GM23338 (cell line): ENCODE measurements around the gene CYP4F8. TPM values are rescaled to one million over a fixed set of nuclear protein-coding genes. Genes with fewer than 3 reads are reported as not detected.

ENCODE experiments used
- ATAC-seq: fragments of 200-7000 bp; cut with Tn5 transposase; 3 replicates; pipeline ENCODE4 v1.9.1; 2020
- DNase-seq: peaks from one replicate; pipeline ENCODE4 v3.0.0-alpha.2; 2015; ENCODE audit warnings: low spot score
- H2AFZ ChIP-seq: fragments of 200-600 bp; sonication (generic); 2 replicates; pipeline ENCODE4 v1.8.0; 2016; ENCODE audit warnings: antibody characterized with exemption, mild to moderate bottlenecking, moderate library complexity
- H3F3A ChIP-seq: fragments of 200-600 bp; sonication (generic); replicated peaks from 2 replicates; pipeline ENCODE4 v1.8.0; 2017; ENCODE audit warnings: antibody characterized with exemption, mixed run types, low read depth
- H3K27ac ChIP-seq: fragments of 200-600 bp; sonication (generic); 2 replicates; pipeline ENCODE4 v1.6.1; 2016; ENCODE audit warnings: low read depth
- H3K27me3 ChIP-seq: fragments of 200-600 bp; sonication (generic); 2 replicates; pipeline ENCODE4 v1.8.0; 2016; ENCODE audit warnings: mild to moderate bottlenecking, mixed run types, moderate library complexity; ENCODE audit not compliant: insufficient read depth
- H3K36me3 ChIP-seq: fragments of 200-600 bp; sonication (generic); 2 replicates; pipeline ENCODE4 v1.8.0; 2016; ENCODE audit warnings: mild to moderate bottlenecking; ENCODE audit not compliant: insufficient read depth
- H3K4me1 ChIP-seq: fragments of 200-600 bp; sonication (generic); 2 replicates; pipeline ENCODE4 v1.8.0; 2016; ENCODE audit warnings: mild to moderate bottlenecking, moderate library complexity; ENCODE audit not compliant: insufficient read depth
- H3K4me2 ChIP-seq: fragments of 200-600 bp; sonication (generic); 2 replicates; pipeline ENCODE4 v1.7.1; 2017; ENCODE audit warnings: mixed run types
- H3K4me3 ChIP-seq: fragments of 200-600 bp; sonication (generic); 2 replicates; pipeline ENCODE4 v1.6.1; 2016; ENCODE audit warnings: mixed run types
- H3K79me2 ChIP-seq: fragments of 200-600 bp; sonication (generic); replicated peaks from 2 replicates; pipeline ENCODE4 v1.8.0; 2017; ENCODE audit warnings: mild to moderate bottlenecking; ENCODE audit not compliant: insufficient read depth
- H3K9me2 ChIP-seq: fragments of 200-600 bp; sonication (generic); 2 replicates; pipeline ENCODE4 v1.8.0; 2017; ENCODE audit not compliant: insufficient read depth
- H4K20me1 ChIP-seq: fragments of 200-600 bp; sonication (generic); replicated peaks from 2 replicates; pipeline ENCODE4 v1.8.0; 2017; ENCODE audit warnings: mild to moderate bottlenecking; ENCODE audit not compliant: insufficient read depth
- H3K27ac Mint-ChIP-seq: 2 replicates; pipeline ENCODE4 v1.8.0; 2020; ENCODE audit warnings: inconsistent platforms, mild to moderate bottlenecking, moderate library complexity, mixed read lengths
- H3K27me3 Mint-ChIP-seq: 3 replicates; pipeline ENCODE4 v1.8.0; 2022; ENCODE audit warnings: low read depth, mild to moderate bottlenecking, moderate library complexity, mixed read lengths, inconsistent platforms; ENCODE audit not compliant: insufficient read depth, poor library complexity
- H3K36me3 Mint-ChIP-seq: 3 replicates; pipeline ENCODE4 v1.8.0; 2021; ENCODE audit warnings: low read depth, mild to moderate bottlenecking, inconsistent platforms, moderate library complexity, mixed read lengths
- H3K4me1 Mint-ChIP-seq: 3 replicates; pipeline ENCODE4 v1.8.0; 2020; ENCODE audit warnings: mild to moderate bottlenecking, inconsistent platforms, mixed read lengths
- H3K4me3 Mint-ChIP-seq: 3 replicates; pipeline ENCODE4 v1.8.0; 2021; ENCODE audit warnings: moderate library complexity, mild to moderate bottlenecking, inconsistent platforms, mixed read lengths
- H3K9me3 Mint-ChIP-seq: 3 replicates; pipeline ENCODE4 v1.8.0; 2020; ENCODE audit warnings: moderate library complexity, mild to moderate bottlenecking, inconsistent platforms, mixed read lengths
- CREB1 ChIP-seq: fragments of 250-450 bp; sonication (Bioruptor Pico); IDR thresholded peaks from 2 replicates; pipeline ENCODE4 v1.5.0; 2020; ENCODE audit warnings: low read depth, mild to moderate bottlenecking, moderate library complexity
- CTCF ChIP-seq, 2 experiments: fragments of 200-600 bp in 1 of 2; sonication (generic) in 1 of 2; conservative IDR thresholded peaks; 2 replicates each; pipeline versions ENCODE4 v1.5.1 to v1.6.1; 2016 to 2017; ENCODE audit warnings: antibody characterized with exemption in 2 of 2, low read depth in 2 of 2, mild to moderate bottlenecking in 2 of 2, moderate library complexity in 1 of 2
- ETS1 ChIP-seq: IDR thresholded peaks from 2 replicates; pipeline ENCODE4 v1.6.1; 2016; ENCODE audit warnings: antibody characterized with exemption
- EZH2 ChIP-seq: fragments of 200-600 bp; sonication (generic); IDR thresholded peaks from one replicate; pipeline ENCODE4 v1.8.0; 2017; ENCODE audit warnings: antibody characterized with exemption, mild to moderate bottlenecking, low read depth; ENCODE audit not compliant: unreplicated experiment
- JUNB ChIP-seq: IDR thresholded peaks from one replicate; pipeline ENCODE4 v1.6.1; 2016; ENCODE audit warnings: antibody characterized with exemption; ENCODE audit not compliant: unreplicated experiment
- NANOG ChIP-seq: IDR thresholded peaks from 2 replicates; pipeline ENCODE4 v1.6.1; 2016; ENCODE audit warnings: antibody characterized with exemption, borderline replicate concordance
- POLR2AphosphoS5 ChIP-seq: IDR thresholded peaks from 2 replicates; pipeline ENCODE4 v1.6.1; 2016; ENCODE audit warnings: antibody characterized with exemption, low read depth
- REST ChIP-seq: IDR thresholded peaks from one replicate; pipeline ENCODE4 v1.6.1; 2018; ENCODE audit warnings: antibody characterized with exemption; ENCODE audit not compliant: unreplicated experiment
- STAT1 ChIP-seq: IDR thresholded peaks from one replicate; pipeline ENCODE4 v1.6.1; 2016; ENCODE audit warnings: antibody characterized with exemption; ENCODE audit not compliant: unreplicated experiment
- ZNF331 ChIP-seq: fragments of 250-450 bp; sonication (Bioruptor Pico); IDR thresholded peaks from 2 replicates; pipeline ENCODE4 v1.5.0; 2020; ENCODE audit warnings: low read depth, mild to moderate bottlenecking, moderate library complexity
- polyA plus RNA-seq: library from polyadenylated mRNA; unstranded; fragments of >200 nt; fragmentation: Nextera tagmentation; extraction: Ambion mirVana; gene quantifications from 2 replicates; pipeline ENCODE4 v1.2.1, GENCODE V29; 2016
- total RNA-seq: library from RNA; depleted of rRNA; stranded (reverse); fragments of >200 nt; shearing (Covaris generic); gene quantifications from 2 replicates; pipeline ENCODE4 v1.2.3, GENCODE V29; 2014
- TF ChIP-seq, protein P1 (sequence below): fragments of 250-450 bp; sonication (Bioruptor Pico); IDR thresholded peaks from 2 replicates; pipeline ENCODE4 v1.5.0; 2020; ENCODE audit warnings: mild to moderate bottlenecking, moderate library complexity

Gene CYP4F8
- total and polyA plus RNA-seq, 2 experiments from 2014 or later: not detected

GRCh38 chr19:15669891-15670290 lies 54.9 kb downstream of the CYP4F8 start:
- no peak for TF ChIP-seq CTCF (conservative IDR thresholded peaks at IDR 0.05; ENCODE audit: low read depth in 2 of 2)
- no peak for TF ChIP-seq REST
- no peak for TF ChIP-seq CREB1 (CRISPR knock-in tag)
- TF ChIP-seq NANOG: no peak
- TF ChIP-seq ZNF331 (CRISPR knock-in tag): no peak
- TF ChIP-seq ETS1: no peak
- TF ChIP-seq JUNB: no peak
- no peak for TF ChIP-seq POLR2AphosphoS5
- TF ChIP-seq, protein P1, sequence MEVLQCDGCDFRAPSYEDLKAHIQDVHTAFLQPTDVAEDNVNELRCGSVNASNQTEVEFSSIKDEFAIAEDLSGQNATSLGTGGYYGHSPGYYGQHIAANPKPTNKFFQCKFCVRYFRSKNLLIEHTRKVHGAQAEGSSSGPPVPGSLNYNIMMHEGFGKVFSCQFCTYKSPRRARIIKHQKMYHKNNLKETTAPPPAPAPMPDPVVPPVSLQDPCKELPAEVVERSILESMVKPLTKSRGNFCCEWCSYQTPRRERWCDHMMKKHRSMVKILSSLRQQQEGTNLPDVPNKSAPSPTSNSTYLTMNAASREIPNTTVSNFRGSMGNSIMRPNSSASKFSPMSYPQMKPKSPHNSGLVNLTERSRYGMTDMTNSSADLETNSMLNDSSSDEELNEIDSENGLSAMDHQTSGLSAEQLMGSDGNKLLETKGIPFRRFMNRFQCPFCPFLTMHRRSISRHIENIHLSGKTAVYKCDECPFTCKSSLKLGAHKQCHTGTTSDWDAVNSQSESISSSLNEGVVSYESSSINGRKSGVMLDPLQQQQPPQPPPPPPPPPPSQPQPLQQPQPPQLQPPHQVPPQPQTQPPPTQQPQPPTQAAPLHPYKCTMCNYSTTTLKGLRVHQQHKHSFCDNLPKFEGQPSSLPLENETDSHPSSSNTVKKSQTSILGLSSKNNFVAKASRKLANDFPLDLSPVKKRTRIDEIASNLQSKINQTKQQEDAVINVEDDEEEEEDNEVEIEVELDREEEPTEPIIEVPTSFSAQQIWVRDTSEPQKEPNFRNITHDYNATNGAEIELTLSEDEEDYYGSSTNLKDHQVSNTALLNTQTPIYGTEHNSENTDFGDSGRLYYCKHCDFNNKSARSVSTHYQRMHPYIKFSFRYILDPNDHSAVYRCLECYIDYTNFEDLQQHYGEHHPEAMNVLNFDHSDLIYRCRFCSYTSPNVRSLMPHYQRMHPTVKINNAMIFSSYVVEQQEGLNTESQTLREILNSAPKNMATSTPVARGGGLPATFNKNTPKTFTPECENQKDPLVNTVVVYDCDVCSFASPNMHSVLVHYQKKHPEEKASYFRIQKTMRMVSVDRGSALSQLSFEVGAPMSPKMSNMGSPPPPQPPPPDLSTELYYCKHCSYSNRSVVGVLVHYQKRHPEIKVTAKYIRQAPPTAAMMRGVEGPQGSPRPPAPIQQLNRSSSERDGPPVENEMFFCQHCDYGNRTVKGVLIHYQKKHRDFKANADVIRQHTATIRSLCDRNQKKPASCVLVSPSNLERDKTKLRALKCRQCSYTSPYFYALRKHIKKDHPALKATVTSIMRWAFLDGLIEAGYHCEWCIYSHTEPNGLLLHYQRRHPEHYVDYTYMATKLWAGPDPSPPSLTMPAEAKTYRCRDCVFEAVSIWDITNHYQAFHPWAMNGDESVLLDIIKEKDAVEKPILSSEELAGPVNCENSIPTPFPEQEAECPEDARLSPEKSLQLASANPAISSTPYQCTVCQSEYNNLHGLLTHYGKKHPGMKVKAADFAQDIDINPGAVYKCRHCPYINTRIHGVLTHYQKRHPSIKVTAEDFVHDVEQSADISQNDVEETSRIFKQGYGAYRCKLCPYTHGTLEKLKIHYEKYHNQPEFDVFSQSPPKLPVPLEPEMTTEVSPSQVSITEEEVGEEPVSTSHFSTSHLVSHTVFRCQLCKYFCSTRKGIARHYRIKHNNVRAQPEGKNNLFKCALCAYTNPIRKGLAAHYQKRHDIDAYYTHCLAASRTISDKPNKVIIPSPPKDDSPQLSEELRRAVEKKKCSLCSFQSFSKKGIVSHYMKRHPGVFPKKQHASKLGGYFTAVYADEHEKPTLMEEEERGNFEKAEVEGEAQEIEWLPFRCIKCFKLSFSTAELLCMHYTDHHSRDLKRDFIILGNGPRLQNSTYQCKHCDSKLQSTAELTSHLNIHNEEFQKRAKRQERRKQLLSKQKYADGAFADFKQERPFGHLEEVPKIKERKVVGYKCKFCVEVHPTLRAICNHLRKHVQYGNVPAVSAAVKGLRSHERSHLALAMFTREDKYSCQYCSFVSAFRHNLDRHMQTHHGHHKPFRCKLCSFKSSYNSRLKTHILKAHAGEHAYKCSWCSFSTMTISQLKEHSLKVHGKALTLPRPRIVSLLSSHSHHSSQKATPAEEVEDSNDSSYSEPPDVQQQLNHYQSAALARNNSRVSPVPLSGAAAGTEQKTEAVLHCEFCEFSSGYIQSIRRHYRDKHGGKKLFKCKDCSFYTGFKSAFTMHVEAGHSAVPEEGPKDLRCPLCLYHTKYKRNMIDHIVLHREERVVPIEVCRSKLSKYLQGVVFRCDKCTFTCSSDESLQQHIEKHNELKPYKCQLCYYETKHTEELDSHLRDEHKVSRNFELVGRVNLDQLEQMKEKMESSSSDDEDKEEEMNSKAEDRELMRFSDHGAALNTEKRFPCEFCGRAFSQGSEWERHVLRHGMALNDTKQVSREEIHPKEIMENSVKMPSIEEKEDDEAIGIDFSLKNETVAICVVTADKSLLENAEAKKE (CRISPR knock-in tag): no peak
- no peak for TF ChIP-seq EZH2
- no peak for TF ChIP-seq STAT1
- no peaks in the 10 kb centered on the region for H3K27me3 Mint-ChIP-seq
- no peaks in the 10 kb centered on the region for H3K9me2 ChIP-seq
- no peak overlapping the region for H3K4me3 Mint-ChIP-seq
- H3K9me3 Mint-ChIP-seq: peaks cover 7% of the 10 kb centered on the region
- H3F3A ChIP-seq: no peaks in the 10 kb centered on the region
- no peak overlapping the region for H3K27ac Mint-ChIP-seq
- H3K4me1 Mint-ChIP-seq: no peaks in the 10 kb centered on the region
- DNase-seq (no peak), ATAC-seq (no peak)
- no peaks in the 10 kb centered on the region for H3K79me2 ChIP-seq
- no peak overlapping the region for H3K27ac ChIP-seq
- H2AFZ ChIP-seq: no peak overlapping the region
- no peak overlapping the region for H3K4me3 ChIP-seq
- H3K4me2 ChIP-seq: no peak overlapping the region
- peaks cover 17% of the 10 kb centered on the region for H3K36me3 Mint-ChIP-seq
- H3K4me1 ChIP-seq: no peaks in the 10 kb centered on the region
- H4K20me1 ChIP-seq: no peaks in the 10 kb centered on the region
- H3K27me3 ChIP-seq: no peaks in the 10 kb centered on the region
- peaks cover 7% of the 10 kb centered on the region; the same call in 1 of the 2 replicates for H3K36me3 ChIP-seq
